Vagina (tissue), 2 donors: Measurements from ENCODE around the gene PSEN1.

ENCODE experiments used
- POLR2A ChIP-seq, 2 donors: fragments of 450-650 bp; IDR thresholded peaks; one replicate each; pipeline ENCODE4 v1.6.1; 2017; ENCODE audit warnings: antibody characterized with exemption in 2 of 2, mild to moderate bottlenecking in 2 of 2, moderate library complexity in 2 of 2
- POLR2AphosphoS5 ChIP-seq, 2 donors: sonication (generic); formaldehyde crosslinking; IDR thresholded peaks; one replicate each; pipeline ENCODE4 v1.9.0; 2017; ENCODE audit warnings: antibody characterized with exemption in 2 of 2, mild to moderate bottlenecking in 2 of 2, low read depth in 1 of 2; ENCODE audit not compliant: insufficient read depth in 1 of 2

- TF ChIP-seq POLR2A (IDR thresholded peaks at IDR 0.05) (no peak), POLR2AphosphoS5 (IDR thresholded peaks at IDR 0.05; ENCODE audit: insufficient read depth in 1 of 2, low read depth in 1 of 2) (no peak)
These were observed 136.1 kb downstream of the PSEN1 start for GRCh38 chr14:73272393-73272792.
